GM04503 (cell line): ENCODE results near the gene OR2T4.

Source experiments
- DNase-seq: peaks from one replicate; pipeline ENCODE4 v3.0.0-alpha.2; 2012; ENCODE audit warnings: low read depth

The OR2T4 gene

GRCh38 chr1:248361121-248361715, at the start of gene OR2T4:
Gene OR2T4 (plus strand): TSS chr1:248361665. CDS start chr1:248361665, 0 bp downstream.
- no peak for DNase-seq

GRCh38 chr1:248316796-248317195, 44.7 kb upstream of the OR2T4 start:
- DNase-seq, result no peak

GRCh38 chr1:248324468-248324867, 37.0 kb upstream of the OR2T4 start, which contains the start of gene OR2M7:
Gene OR2M7 (minus strand): TSS chr1:248324568. CDS start chr1:248324568, 0 bp downstream.
- DNase-seq, result no peak

- DNase-seq, result no peak
Observed at GRCh38 chr1:248343451-248343850, 18.0 kb upstream of the OR2T4 start.

- no peak for DNase-seq
Observed at GRCh38 chr1:248348475-248348874, 13.0 kb upstream of the OR2T4 start, which contains the start of gene OR14C36. Gene OR14C36 (plus strand): TSS chr1:248348775. CDS start chr1:248348775, 0 bp downstream.

- DNase-seq, result no peak
Observed at GRCh38 chr1:248359415-248359814, 2.0 kb upstream of the OR2T4 start.

GRCh38 chr1:248366609-248367008, 5.1 kb downstream of the OR2T4 start:
- DNase-seq, result no peak

GRCh38 chr1:248372394-248372793, 10.9 kb downstream of the OR2T4 start:
- DNase-seq, result no peak

- no peak for DNase-seq
Observed at GRCh38 chr1:248373761-248374160, 12.3 kb downstream of the OR2T4 start.

GRCh38 chr1:248375446-248375845, 14.0 kb downstream of the OR2T4 start, which contains the start of gene OR2T6:
Gene OR2T6 (plus strand): TSS chr1:248375746. CDS start chr1:248387609, 11,863 bp downstream.
- no peak for DNase-seq

- no peak for DNase-seq
Observed at GRCh38 chr1:248376916-248377315, 15.5 kb downstream of the OR2T4 start.

- DNase-seq, result no peak
Observed at GRCh38 chr1:248380854-248381253, 19.4 kb downstream of the OR2T4 start.

GRCh38 chr1:248388426-248388825, 27.0 kb downstream of the OR2T4 start:
- no peak for DNase-seq

GRCh38 chr1:248393050-248393449, 31.6 kb downstream of the OR2T4 start:
- DNase-seq, result no peak

- no peak for DNase-seq
Observed at GRCh38 chr1:248402748-248403147, 41.3 kb downstream of the OR2T4 start, which contains the start of gene OR2T1. Gene OR2T1 (plus strand): TSS chr1:248403048. CDS start chr1:248406148, 3,100 bp downstream.

GRCh38 chr1:248404024-248404423, 42.6 kb downstream of the OR2T4 start:
- DNase-seq, result no peak

GRCh38 chr1:248406721-248407692, 45.5 kb downstream of the OR2T4 start:
- no peak for DNase-seq
